HepG2 (cell line): ENCODE data around the gene LAMB2. TPM values are rescaled to one million over a fixed set of nuclear protein-coding genes. Genes with fewer than 3 reads are reported as not detected.

Experiments
- AFF4 ChIP-seq: sonication (generic); formaldehyde crosslinking; IDR thresholded peaks from 2 replicates; pipeline ENCODE4 v1.4.0; 2020; ENCODE audit warnings: missing genetic modification reagents
- AGO2 ChIP-seq: fragments of 200-400 bp; formaldehyde crosslinking; optimal IDR thresholded peaks from 2 replicates; pipeline ENCODE3; 2017; ENCODE audit warnings: mild to moderate bottlenecking, low read depth, low read length, moderate library complexity
- CSRNP1 ChIP-seq: sonication (generic); formaldehyde crosslinking; IDR thresholded peaks from 2 replicates; pipeline ENCODE4 v1.8.1; 2023; ENCODE audit warnings: mild to moderate bottlenecking, missing genetic modification reagents
- GLMP ChIP-seq: sonication (generic); formaldehyde crosslinking; IDR thresholded peaks from 2 replicates; pipeline ENCODE4 v1.9.0; 2021; ENCODE audit warnings: missing genetic modification reagents, mild to moderate bottlenecking, borderline replicate concordance
- GZF1 ChIP-seq: sonication (generic); formaldehyde crosslinking; IDR thresholded peaks from 2 replicates; pipeline ENCODE4 v1.5.1; 2020; ENCODE audit warnings: mild to moderate bottlenecking, missing genetic modification reagents
- HNF1B ChIP-seq: sonication (generic); formaldehyde crosslinking; IDR thresholded peaks from 2 replicates; pipeline ENCODE4 v1.5.1; 2020; ENCODE audit warnings: mild to moderate bottlenecking, moderate library complexity, missing genetic modification reagents
- SSRP1 ChIP-seq: IDR thresholded peaks from 2 replicates; pipeline ENCODE4 v1.6.1; 2016; ENCODE audit warnings: control low read depth
- TEAD2 ChIP-seq: sonication (generic); formaldehyde crosslinking; IDR thresholded peaks from 2 replicates; pipeline ENCODE4 v1.9.0; 2021; ENCODE audit warnings: missing genetic modification reagents
- ZNF232 ChIP-seq: sonication (generic); formaldehyde crosslinking; IDR thresholded peaks from 2 replicates; pipeline ENCODE4 v1.4.0; 2020; ENCODE audit warnings: missing genetic modification reagents, borderline replicate concordance
- ZNF326 ChIP-seq: sonication (generic); formaldehyde crosslinking; IDR thresholded peaks from 2 replicates; pipeline ENCODE4 v1.4.0; 2020; ENCODE audit warnings: missing genetic modification reagents, borderline replicate concordance
- ZNF383 ChIP-seq: sonication (generic); formaldehyde crosslinking; IDR thresholded peaks from 2 replicates; pipeline ENCODE4 v1.4.0; 2020; ENCODE audit warnings: missing genetic modification reagents, mild to moderate bottlenecking, borderline replicate concordance
- ZNF451 ChIP-seq: sonication (generic); formaldehyde crosslinking; IDR thresholded peaks from 2 replicates; pipeline ENCODE4 v1.5.0; 2020; ENCODE audit warnings: mild to moderate bottlenecking, missing genetic modification reagents
- ZNF776 ChIP-seq: sonication (generic); formaldehyde crosslinking; IDR thresholded peaks from 2 replicates; pipeline ENCODE4 v1.4.0; 2020; ENCODE audit warnings: mild to moderate bottlenecking, missing genetic modification reagents
- ZNF839 ChIP-seq: sonication (generic); formaldehyde crosslinking; IDR thresholded peaks from 2 replicates; pipeline ENCODE4 v1.4.0; 2020; ENCODE audit warnings: missing genetic modification reagents, mild to moderate bottlenecking, borderline replicate concordance
- ZNF883 ChIP-seq: sonication (generic); formaldehyde crosslinking; IDR thresholded peaks from 2 replicates; pipeline ENCODE4 v1.5.1; 2020; ENCODE audit warnings: mild to moderate bottlenecking, missing genetic modification reagents; ENCODE audit errors: not compliant biosample characterization
- polyA plus RNA-seq, 8 experiments: library from polyadenylated mRNA; depleted of rRNA in 3 of 8; stranded (reverse) in 7 of 8; unstranded in 1 of 8; fragments of >200 nt; fragmentation: Illumina TruSeq in 4 of 8; extraction: Trizol in 4 of 8; gene quantifications; 2 replicates each; pipeline versions ENCODE4 v1.2.1 to v1.2.3, GENCODE V29; 2011 to 2016; ENCODE audit warnings: low read depth in 4 of 8, missing spikeins in 1 of 8, mixed read lengths in 1 of 8; ENCODE audit not compliant: insufficient read depth in 1 of 8
- total RNA-seq, 5 experiments: library from RNA; depleted of rRNA; stranded (reverse); fragments of >200 nt; fragmentation: Illumina TruSeq; extraction: Trizol; gene quantifications; 2 replicates each; pipeline ENCODE4 v1.2.3, GENCODE V29; 2016; ENCODE audit warnings: low read depth in 1 of 5
- TF ChIP-seq, protein P1 (sequence below): IDR thresholded peaks from 2 replicates; pipeline ENCODE4 v1.6.1; 2016; ENCODE audit warnings: low read depth, control low read depth
- TF ChIP-seq, protein P2 (sequence below): sonication (generic); formaldehyde crosslinking; IDR thresholded peaks from 2 replicates; pipeline ENCODE4 v1.4.0; 2020; ENCODE audit warnings: mild to moderate bottlenecking, missing genetic modification reagents, borderline replicate concordance

The LAMB2 gene
- total and polyA plus RNA-seq, 2 of the 13 experiments (the other 11 are each of a cell fraction or from before 2014, with no cell fraction given), result 208 to 443 TPM

GRCh38 chr3:49132437-49133225 lies at the start of gene LAMB2 (continued):
- TF ChIP-seq TEAD2 (CRISPR knock-in tag), result no peak
- TF ChIP-seq ZNF776 (CRISPR knock-in tag), result 0 out of 2 replicates have a peak, but pooled peaks have one; percentile 54
- no peak for TF ChIP-seq ZNF451 (CRISPR knock-in tag)
- TF ChIP-seq CSRNP1 (CRISPR knock-in tag), result peak; percentile 87
- no peak for TF ChIP-seq GLMP
- no peak for TF ChIP-seq GZF1 (CRISPR knock-in tag)
- TF ChIP-seq ZNF383 (CRISPR knock-in tag), result no peak
- TF ChIP-seq ZNF839 (CRISPR knock-in tag), result no peak
- TF ChIP-seq AGO2, result peak; percentile 58
- TF ChIP-seq, protein P1, sequence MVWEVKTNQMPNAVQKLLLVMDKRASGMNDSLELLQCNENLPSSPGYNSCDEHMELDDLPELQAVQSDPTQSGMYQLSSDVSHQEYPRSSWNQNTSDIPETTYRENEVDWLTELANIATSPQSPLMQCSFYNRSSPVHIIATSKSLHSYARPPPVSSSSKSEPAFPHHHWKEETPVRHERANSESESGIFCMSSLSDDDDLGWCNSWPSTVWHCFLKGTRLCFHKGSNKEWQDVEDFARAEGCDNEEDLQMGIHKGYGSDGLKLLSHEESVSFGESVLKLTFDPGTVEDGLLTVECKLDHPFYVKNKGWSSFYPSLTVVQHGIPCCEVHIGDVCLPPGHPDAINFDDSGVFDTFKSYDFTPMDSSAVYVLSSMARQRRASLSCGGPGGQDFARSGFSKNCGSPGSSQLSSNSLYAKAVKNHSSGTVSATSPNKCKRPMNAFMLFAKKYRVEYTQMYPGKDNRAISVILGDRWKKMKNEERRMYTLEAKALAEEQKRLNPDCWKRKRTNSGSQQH, result no peak
- no peak for TF ChIP-seq AFF4 (CRISPR knock-in tag)
- TF ChIP-seq ZNF883 (CRISPR knock-in tag), result peak; percentile 54
- no peak for TF ChIP-seq ZNF326
- TF ChIP-seq, protein P2, sequence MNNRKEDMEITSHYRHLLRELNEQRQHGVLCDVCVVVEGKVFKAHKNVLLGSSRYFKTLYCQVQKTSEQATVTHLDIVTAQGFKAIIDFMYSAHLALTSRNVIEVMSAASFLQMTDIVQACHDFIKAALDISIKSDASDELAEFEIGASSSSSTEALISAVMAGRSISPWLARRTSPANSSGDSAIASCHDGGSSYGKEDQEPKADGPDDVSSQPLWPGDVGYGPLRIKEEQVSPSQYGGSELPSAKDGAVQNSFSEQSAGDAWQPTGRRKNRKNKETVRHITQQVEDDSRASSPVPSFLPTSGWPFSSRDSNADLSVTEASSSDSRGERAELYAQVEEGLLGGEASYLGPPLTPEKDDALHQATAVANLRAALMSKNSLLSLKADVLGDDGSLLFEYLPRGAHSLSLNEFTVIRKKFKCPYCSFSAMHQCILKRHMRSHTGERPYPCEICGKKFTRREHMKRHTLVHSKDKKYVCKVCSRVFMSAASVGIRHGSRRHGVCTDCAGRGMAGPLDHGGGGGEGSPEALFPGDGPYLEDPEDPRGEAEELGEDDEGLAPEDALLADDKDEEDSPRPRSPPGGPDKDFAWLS (CRISPR knock-in tag), result no peak
- TF ChIP-seq SSRP1 (CRISPR knock-in tag), result no peak
- TF ChIP-seq HNF1B (CRISPR knock-in tag), result no peak
- TF ChIP-seq ZNF232 (CRISPR knock-in tag), result no peak
